ENCODE measurements around the gene CD5L. TPM values are rescaled to one million over a fixed set of nuclear protein-coding genes. Genes with fewer than 3 reads are reported as not detected.

CD5L gene
- not detected in 2 replicates for total RNA-seq

- H3K27me3 ChIP-seq (ENCODE audit: control insufficient read depth, insufficient read depth, low read length): peaks cover 2% of the 10 kb centered on the region
- no peak within 1 kb of the TSS for H3K4me3 ChIP-seq (ENCODE audit: low read depth, low read length)
- no peak for TF ChIP-seq CTCF (IDR thresholded peaks at IDR 0.05; ENCODE audit: insufficient read depth, low read length, poor library complexity, severe bottlenecking)
- DNase-seq (ENCODE audit: low read depth): no peak
- H3K36me3 ChIP-seq (ENCODE audit: control insufficient read depth, insufficient read depth, low read length): no peaks in the 10 kb centered on the region
Measured at GRCh38 chr1:157841708-157842107, at the start of gene CD5L. CD5L (minus strand) TSS chr1:157841808; CDS start chr1:157841701, 107 bp downstream.

- Histone ChIP-seq H3K4me3 (ENCODE audit: low read depth, low read length) (no peak overlapping the region), H3K36me3 (ENCODE audit: control insufficient read depth, insufficient read depth, low read length) (no peaks in the 10 kb centered on the region), H3K27me3 (ENCODE audit: control insufficient read depth, insufficient read depth, low read length) (peaks cover 2% of the 10 kb centered on the region)
- no peak for TF ChIP-seq CTCF (IDR thresholded peaks at IDR 0.05; ENCODE audit: insufficient read depth, low read length, poor library complexity, severe bottlenecking)
- DNase-seq (ENCODE audit: low read depth): no peak
Measured at GRCh38 chr1:157882580-157882979, 41.0 kb upstream of the CD5L start.

- Histone ChIP-seq H3K36me3 (ENCODE audit: control insufficient read depth, insufficient read depth, low read length) (no peaks in the 10 kb centered on the region), H3K27me3 (ENCODE audit: control insufficient read depth, insufficient read depth, low read length) (no peaks in the 10 kb centered on the region), H3K4me3 (ENCODE audit: low read depth, low read length) (no peak overlapping the region)
- DNase-seq (ENCODE audit: low read depth): no peak
- no peak for TF ChIP-seq CTCF (IDR thresholded peaks at IDR 0.05; ENCODE audit: insufficient read depth, low read length, poor library complexity, severe bottlenecking)
Measured at GRCh38 chr1:157880621-157881020, 39.0 kb upstream of the CD5L start.

GRCh38 chr1:157878059-157878458 lies 36.5 kb upstream of the CD5L start:
- DNase-seq (ENCODE audit: low read depth): peak; percentile 37
- H3K27me3 ChIP-seq (ENCODE audit: control insufficient read depth, insufficient read depth, low read length): no peaks in the 10 kb centered on the region
- no peak overlapping the region for H3K4me3 ChIP-seq (ENCODE audit: low read depth, low read length)
- H3K36me3 ChIP-seq (ENCODE audit: control insufficient read depth, insufficient read depth, low read length): no peaks in the 10 kb centered on the region
- TF ChIP-seq CTCF (IDR thresholded peaks at IDR 0.05; ENCODE audit: insufficient read depth, low read length, poor library complexity, severe bottlenecking): peak; percentile 55

GRCh38 chr1:157870490-157870889 lies 28.9 kb upstream of the CD5L start:
- no peak overlapping the region for H3K4me3 ChIP-seq (ENCODE audit: low read depth, low read length)
- DNase-seq (ENCODE audit: low read depth): no peak
- no peaks in the 10 kb centered on the region for H3K36me3 ChIP-seq (ENCODE audit: control insufficient read depth, insufficient read depth, low read length)
- H3K27me3 ChIP-seq (ENCODE audit: control insufficient read depth, insufficient read depth, low read length): no peaks in the 10 kb centered on the region
- no peak for TF ChIP-seq CTCF (IDR thresholded peaks at IDR 0.05; ENCODE audit: insufficient read depth, low read length, poor library complexity, severe bottlenecking)

GRCh38 chr1:157868654-157869053 lies 27.0 kb upstream of the CD5L start:
- H3K27me3 ChIP-seq (ENCODE audit: control insufficient read depth, insufficient read depth, low read length): no peaks in the 10 kb centered on the region
- no peak overlapping the region for H3K4me3 ChIP-seq (ENCODE audit: low read depth, low read length)
- no peaks in the 10 kb centered on the region for H3K36me3 ChIP-seq (ENCODE audit: control insufficient read depth, insufficient read depth, low read length)
- no peak for DNase-seq (ENCODE audit: low read depth)
- TF ChIP-seq CTCF (IDR thresholded peaks at IDR 0.05; ENCODE audit: insufficient read depth, low read length, poor library complexity, severe bottlenecking): no peak
